HG03558 (cell line): Measurements from ENCODE around the gene SPSB3.

ENCODE experiments used
- ATAC-seq: cut with Tn5 transposase; IDR thresholded peaks from one replicate; pipeline ENCODE4 v1.9.1; 2021; ENCODE audit warnings: moderate number of reproducible peaks; ENCODE audit not compliant: unreplicated experiment; ENCODE audit errors: extremely low read depth

The SPSB3 gene

GRCh38 chr16:1782408-1783264 lies at the start of gene SPSB3, which contains the start of gene NUBP2:
TSS of gene SPSB3 (minus strand) at chr16:1782571. CDS start at chr16:1781483, 1,088 bp downstream.
TSS of gene NUBP2 (plus strand) at chr16:1782960. CDS start at chr16:1783021, 61 bp downstream.
- peak; percentile 69 for ATAC-seq

- no peak for ATAC-seq
Measured at GRCh38 chr16:1831186-1832075, 49.1 kb upstream of the SPSB3 start.

- ATAC-seq = no peak
Measured at GRCh38 chr16:1830213-1830612, 47.8 kb upstream of the SPSB3 start.

- ATAC-seq = no peak
Measured at GRCh38 chr16:1828645-1829410, 46.5 kb upstream of the SPSB3 start.

- ATAC-seq = peak; percentile 57
Measured at GRCh38 chr16:1826691-1827573, 44.6 kb upstream of the SPSB3 start, which contains the start of the genes FAHD1 and HAGH. TSS of gene FAHD1 (plus strand) at chr16:1827206. CDS start at chr16:1827239, 33 bp downstream. TSS of gene HAGH (minus strand) at chr16:1826825. CDS start at chr16:1826787, 38 bp downstream.

GRCh38 chr16:1825864-1826690 lies 43.7 kb upstream of the SPSB3 start:
- peak; percentile 36 for ATAC-seq

- ATAC-seq = no peak
Measured at GRCh38 chr16:1825381-1825863, 43.1 kb upstream of the SPSB3 start.

GRCh38 chr16:1823821-1824220 lies 41.5 kb upstream of the SPSB3 start:
- no peak for ATAC-seq

- no peak for ATAC-seq
Measured at GRCh38 chr16:1822801-1823200, 40.4 kb upstream of the SPSB3 start.

GRCh38 chr16:1821861-1822611 lies 39.7 kb upstream of the SPSB3 start:
- no peak for ATAC-seq

- ATAC-seq = no peak
Measured at GRCh38 chr16:1820946-1821290, 38.5 kb upstream of the SPSB3 start.

GRCh38 chr16:1820096-1820945 lies 38.0 kb upstream of the SPSB3 start:
- ATAC-seq = no peak

- ATAC-seq = no peak
Measured at GRCh38 chr16:1819611-1820010, 37.2 kb upstream of the SPSB3 start.

GRCh38 chr16:1818873-1819525 lies 36.6 kb upstream of the SPSB3 start:
- no peak for ATAC-seq

GRCh38 chr16:1818204-1818872 lies 36.0 kb upstream of the SPSB3 start:
- ATAC-seq = no peak

- ATAC-seq = no peak
Measured at GRCh38 chr16:1817716-1818115, 35.3 kb upstream of the SPSB3 start.
